ENCODE results near the gene SCML1. TPM values are rescaled to one million over a fixed set of nuclear protein-coding genes. Genes with fewer than 3 reads are reported as not detected.

Gene SCML1
- polyA plus RNA-seq, 1 donor from 2014 or later: 9.4 TPM

GRCh38 chrX:17744896-17745523 is 7.7 kb downstream of the SCML1 start:
- H3K27me3 ChIP-seq (ENCODE audit: insufficient read depth, low read depth, low read length): no peaks in the 10 kb centered on the region
- no peak overlapping the region for H2AFZ ChIP-seq (ENCODE audit: low read depth, low read length)
- TF ChIP-seq RAD21 (conservative IDR thresholded peaks at IDR 0.05) (peak; percentile 83), EZH2 (IDR thresholded peaks at IDR 0.05; ENCODE audit: borderline replicate concordance, insufficient read depth, low read length, poor library complexity, severe bottlenecking) (no peak), POLR2AphosphoS5 (IDR thresholded peaks at IDR 0.05) (no peak), TAF1 (IDR thresholded peaks at IDR 0.05; ENCODE audit: low read depth) (no peak), SMC3 (conservative IDR thresholded peaks at IDR 0.05; ENCODE audit: poor library complexity) (peak; percentile 83), EP300 (conservative IDR thresholded peaks at IDR 0.05; ENCODE audit: poor library complexity, severe bottlenecking) (no peak), CTCF (IDR thresholded peaks at IDR 0.05; ENCODE audit: poor library complexity, severe bottlenecking) (peak; percentile 71)
- H3K9me2 ChIP-seq (ENCODE audit: insufficient read depth, low read length): no peaks in the 10 kb centered on the region
- no peak overlapping the region for H3K9ac ChIP-seq (ENCODE audit: low read length)
- no peaks in the 10 kb centered on the region for H4K20me1 ChIP-seq (ENCODE audit: insufficient read depth)
- H3K27ac ChIP-seq (ENCODE audit: low read length): no peak overlapping the region
- H3K9me3 ChIP-seq (ENCODE audit: low read length): no peaks in the 10 kb centered on the region
- peaks cover 3% of the 10 kb centered on the region for H3K79me2 ChIP-seq (replicated peaks; ENCODE audit: insufficient read depth, low read length)
- no peak overlapping the region for H3K4me3 ChIP-seq (ENCODE audit: low read length)
- H3K4me2 ChIP-seq (ENCODE audit: low read length): no peak overlapping the region
- no peaks in the 10 kb centered on the region for H3K36me3 ChIP-seq (ENCODE audit: insufficient read depth, low read length)
- no peaks in the 10 kb centered on the region for H3F3A ChIP-seq (ENCODE audit: insufficient read depth, low read length, poor library complexity, severe bottlenecking)

- no peak overlapping the region for H2AFZ ChIP-seq (ENCODE audit: low read depth, low read length)
- no peaks in the 10 kb centered on the region for H3K36me3 ChIP-seq (ENCODE audit: insufficient read depth, low read length)
- H3F3A ChIP-seq (ENCODE audit: insufficient read depth, low read length, poor library complexity, severe bottlenecking): no peaks in the 10 kb centered on the region
- H3K9me3 ChIP-seq (ENCODE audit: low read length): no peaks in the 10 kb centered on the region
- H3K9ac ChIP-seq (ENCODE audit: low read length): no peak overlapping the region
- no peaks in the 10 kb centered on the region for H4K20me1 ChIP-seq (ENCODE audit: insufficient read depth)
- TF ChIP-seq EP300 (conservative IDR thresholded peaks at IDR 0.05; ENCODE audit: poor library complexity, severe bottlenecking) (no peak), POLR2AphosphoS5 (IDR thresholded peaks at IDR 0.05) (no peak)
- no peak overlapping the region for H3K4me3 ChIP-seq (ENCODE audit: low read length)
- no peaks in the 10 kb centered on the region for H3K79me2 ChIP-seq (replicated peaks; ENCODE audit: insufficient read depth, low read length)
- no peak overlapping the region for H3K27ac ChIP-seq (ENCODE audit: low read length)
- no peaks in the 10 kb centered on the region for H3K9me2 ChIP-seq (ENCODE audit: insufficient read depth, low read length)
- H3K4me2 ChIP-seq (ENCODE audit: low read length): no peak overlapping the region
- H3K27me3 ChIP-seq (ENCODE audit: insufficient read depth, low read depth, low read length): no peaks in the 10 kb centered on the region
These were observed 10.4 kb downstream of the SCML1 start for GRCh38 chrX:17747692-17748091.

- Histone ChIP-seq H3K4me2 (ENCODE audit: low read length) (no peak overlapping the region), H3K9ac (ENCODE audit: low read length) (no peak overlapping the region), H3K4me3 (ENCODE audit: low read length) (no peak overlapping the region), H3K9me2 (ENCODE audit: insufficient read depth, low read length) (no peaks in the 10 kb centered on the region), H4K20me1 (ENCODE audit: insufficient read depth) (no peaks in the 10 kb centered on the region), H3K27ac (ENCODE audit: low read length) (no peak overlapping the region), H3K79me2 (replicated peaks; ENCODE audit: insufficient read depth, low read length) (no peaks in the 10 kb centered on the region), H3K36me3 (ENCODE audit: insufficient read depth, low read length) (no peaks in the 10 kb centered on the region), H3K27me3 (ENCODE audit: insufficient read depth, low read depth, low read length) (no peaks in the 10 kb centered on the region), H3K9me3 (ENCODE audit: low read length) (no peaks in the 10 kb centered on the region), H2AFZ (ENCODE audit: low read depth, low read length) (no peak overlapping the region), H3F3A (ENCODE audit: insufficient read depth, low read length, poor library complexity, severe bottlenecking) (no peaks in the 10 kb centered on the region)
- TF ChIP-seq SMC3 (conservative IDR thresholded peaks at IDR 0.05; ENCODE audit: poor library complexity) (no peak), MXI1 (conservative IDR thresholded peaks at IDR 0.05; ENCODE audit: poor library complexity, severe bottlenecking) (no peak)
These were observed 11.4 kb downstream of the SCML1 start for GRCh38 chrX:17748684-17749083.

Data from neural cell (in vitro differentiated cells).